NCI-H526 (cell line): ENCODE data around the gene NEDD4L.

Experiments used
- DNase-seq, 2 experiments: peaks; one replicate each; lab custom pipeline; 2025; lab: John Stamatoyannopoulos, UW

NEDD4L gene

GRCh38 chr18:58398648-58399398 is 354.8 kb downstream of the NEDD4L start:
- DNase-seq, result no peak

DNA sequence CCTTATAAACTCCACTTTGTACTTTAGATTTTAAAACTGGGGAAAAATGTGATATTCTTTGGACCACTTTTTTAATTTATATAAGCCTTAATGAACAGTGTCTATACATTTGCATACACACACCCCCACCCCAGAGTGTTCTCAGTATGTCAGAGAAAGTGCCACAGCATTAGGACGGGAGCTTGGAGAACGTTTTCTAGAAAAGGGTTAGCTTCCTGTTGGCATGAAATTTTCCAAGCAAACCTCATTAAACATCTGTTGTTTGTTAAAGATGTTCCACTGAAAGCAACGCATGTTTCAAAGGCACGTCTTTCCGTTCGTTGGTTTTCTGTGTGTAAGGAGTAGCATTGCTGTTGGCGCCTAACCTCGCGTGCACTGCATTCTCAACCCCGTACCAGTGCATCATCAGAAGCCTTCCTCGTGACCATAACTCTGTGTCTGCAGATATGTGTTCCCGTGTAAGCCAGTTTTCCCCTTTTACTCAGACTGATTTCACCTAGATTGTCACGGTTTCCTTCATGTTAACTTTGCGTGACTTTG is 356.4 kb downstream of the NEDD4L start:
- no peak for DNase-seq

DNA sequence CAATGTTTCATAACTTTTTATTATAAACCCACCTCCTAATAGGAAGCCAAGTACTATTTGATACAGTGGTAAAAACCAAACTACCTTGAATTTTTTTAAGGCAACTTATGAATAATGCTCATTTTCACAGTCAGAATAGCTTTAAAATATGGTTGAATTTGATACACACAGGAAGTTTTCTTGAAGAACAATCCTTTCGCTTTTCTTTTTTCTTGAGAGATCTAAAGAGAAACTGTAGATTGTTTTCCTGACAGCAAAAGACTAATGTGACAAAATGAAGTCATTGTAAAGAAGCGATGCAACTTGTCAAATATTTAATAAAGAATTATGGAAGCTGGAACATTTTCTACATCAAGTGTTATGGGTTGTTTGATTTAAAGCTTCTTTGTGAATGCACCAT is 357.2 kb downstream of the NEDD4L start:
- no peak for DNase-seq

DNA sequence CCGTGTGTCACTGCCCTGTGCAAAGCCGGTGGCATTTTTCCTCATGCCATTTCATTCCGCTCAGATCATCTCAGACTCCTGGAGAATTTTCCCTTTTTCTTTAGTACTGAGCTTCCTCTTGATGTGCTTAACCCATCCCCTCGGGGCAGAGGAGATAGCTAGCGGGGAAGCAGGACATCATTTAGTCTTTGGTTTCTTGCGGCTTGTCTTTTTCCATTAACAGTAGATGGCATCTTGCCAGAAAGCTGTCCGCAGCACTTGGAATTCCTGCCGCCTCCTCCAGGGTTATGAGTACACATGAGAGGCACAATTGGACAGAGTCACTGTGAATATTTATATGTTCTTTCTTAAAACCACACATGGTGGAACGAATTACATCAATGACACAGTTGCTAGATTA is 358.2 kb downstream of the NEDD4L start:
- peak in 1 of 2 experiments; percentile 29 for DNase-seq

- no peak for DNase-seq
These were observed 359.1 kb downstream of the NEDD4L start for GRCh38 chr18:58402951-58403702.

DNA sequence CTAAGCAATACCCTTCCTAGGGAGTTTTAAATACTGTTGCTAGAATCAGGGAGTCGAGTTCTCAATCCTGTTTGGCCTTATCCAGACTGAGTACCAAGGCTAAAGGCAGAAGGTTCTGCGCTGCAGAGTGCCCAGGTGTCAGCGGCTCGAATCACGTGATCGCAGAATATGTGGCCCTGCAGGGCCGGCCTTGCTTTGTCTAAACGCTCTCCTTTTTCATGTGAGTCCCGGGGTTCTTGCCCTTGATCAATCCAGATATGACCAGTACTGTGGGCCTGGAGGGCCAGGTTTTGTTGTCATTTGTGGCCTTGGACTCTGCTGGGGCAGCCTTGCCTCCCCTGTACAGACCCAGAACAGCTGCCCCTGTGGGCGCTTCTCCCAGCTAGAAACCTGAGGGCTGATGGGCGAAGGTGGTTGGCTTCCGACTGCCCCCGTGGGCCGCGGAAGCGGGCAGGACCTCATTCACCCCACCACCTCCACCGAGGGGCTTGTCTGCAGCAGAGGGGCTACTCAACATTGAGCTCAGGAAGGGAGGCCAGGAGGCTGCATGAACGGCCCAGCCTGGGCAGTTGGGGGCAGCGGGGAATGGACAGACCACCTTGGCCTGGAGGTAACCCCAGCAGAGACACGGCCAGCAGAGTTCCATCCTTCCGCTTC is 359.9 kb downstream of the NEDD4L start:
- DNase-seq, result no peak

DNA sequence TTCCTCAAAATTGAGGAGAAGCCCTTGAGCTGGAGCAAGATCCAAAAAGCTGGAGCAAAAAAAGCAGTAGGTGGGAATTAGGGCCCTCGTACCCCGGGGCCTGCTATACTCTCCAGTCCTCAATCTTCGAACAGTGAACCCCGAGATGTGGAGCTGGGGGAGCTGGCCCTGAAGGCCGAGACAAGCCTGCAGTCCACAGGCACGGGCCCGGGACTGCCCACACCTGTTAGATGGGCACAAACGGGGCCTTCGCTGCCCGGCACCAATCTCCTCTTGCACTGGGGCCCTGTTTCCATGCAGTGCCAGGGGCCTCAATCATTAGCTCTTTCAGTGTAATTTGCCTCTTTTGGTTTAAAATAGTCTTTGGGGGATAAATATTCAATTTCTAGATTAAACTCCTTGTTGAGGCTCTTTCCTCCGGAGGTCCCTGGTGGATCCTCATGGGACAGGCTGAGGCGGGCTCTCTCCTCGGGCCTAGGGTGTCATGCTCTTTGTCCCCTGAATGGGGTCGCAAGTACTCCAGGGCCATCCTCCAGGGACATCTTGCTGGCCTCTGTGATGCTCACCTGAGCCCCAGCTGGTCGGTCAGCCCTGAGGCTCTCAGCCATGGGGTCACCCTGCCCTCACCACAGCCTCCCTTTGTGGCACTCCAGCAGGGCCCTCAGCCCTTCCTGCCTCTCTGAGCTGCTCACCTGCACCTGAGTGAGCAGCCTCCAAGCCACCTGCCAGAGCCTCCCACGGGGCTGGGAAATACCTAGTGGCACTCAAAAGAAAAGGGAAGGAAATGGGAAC is 361.3 kb downstream of the NEDD4L start:
- DNase-seq, result no peak

- DNase-seq, result no peak
These were observed 363.2 kb downstream of the NEDD4L start for GRCh38 chr18:58407263-58407648.

GRCh38 chr18:58407649-58408407 is 363.8 kb downstream of the NEDD4L start:
- no peak for DNase-seq

DNA sequence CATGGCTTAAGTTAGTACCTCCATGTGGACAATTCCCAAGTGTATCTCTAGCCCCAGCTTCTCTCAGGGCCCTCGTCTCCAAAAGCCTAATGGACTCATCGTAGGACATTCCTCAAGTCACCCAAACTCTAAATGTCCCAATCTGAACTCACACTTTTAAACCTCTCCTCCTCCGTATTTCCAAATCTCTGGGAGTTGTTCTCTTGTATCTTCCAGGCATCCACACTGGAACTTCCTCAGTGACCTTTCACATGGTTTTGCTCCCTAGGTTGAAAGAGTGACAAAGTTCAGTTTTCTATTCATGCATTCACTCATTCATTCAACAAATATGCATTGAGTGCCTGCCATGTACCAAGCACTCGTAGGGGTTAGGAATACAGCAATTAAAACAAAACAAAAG is 364.6 kb downstream of the NEDD4L start:
- no peak for DNase-seq

DNA sequence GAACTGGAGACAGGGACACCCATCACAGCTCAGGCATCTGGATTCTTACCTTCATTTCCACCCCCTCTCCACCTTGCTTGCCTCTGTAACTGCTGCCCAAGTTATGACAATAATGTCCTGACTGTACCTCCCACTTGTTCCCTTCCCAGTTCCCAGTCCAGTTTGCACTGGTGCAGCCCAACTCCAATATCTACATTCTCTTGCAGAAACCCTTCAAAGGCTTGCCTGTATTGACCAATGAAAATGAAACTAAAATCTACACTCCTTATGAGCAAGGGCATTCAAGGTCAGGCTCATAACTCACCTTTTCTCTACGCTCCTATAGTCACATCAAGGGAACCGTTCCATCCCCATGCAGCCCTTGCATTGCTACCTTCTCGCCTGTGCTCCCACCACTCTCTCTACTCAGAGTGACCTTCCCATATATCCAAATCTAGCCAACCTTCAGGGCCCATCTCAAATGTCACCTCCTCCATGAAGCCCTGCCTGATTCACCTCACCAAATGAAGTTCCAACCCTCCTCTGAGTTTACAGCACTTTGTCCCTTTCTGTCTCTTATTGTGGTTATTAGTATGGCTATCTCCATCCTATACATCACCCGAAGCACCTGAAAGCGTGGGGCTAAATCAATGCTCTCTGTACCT is 365.9 kb downstream of the NEDD4L start:
- no peak for DNase-seq

DNA sequence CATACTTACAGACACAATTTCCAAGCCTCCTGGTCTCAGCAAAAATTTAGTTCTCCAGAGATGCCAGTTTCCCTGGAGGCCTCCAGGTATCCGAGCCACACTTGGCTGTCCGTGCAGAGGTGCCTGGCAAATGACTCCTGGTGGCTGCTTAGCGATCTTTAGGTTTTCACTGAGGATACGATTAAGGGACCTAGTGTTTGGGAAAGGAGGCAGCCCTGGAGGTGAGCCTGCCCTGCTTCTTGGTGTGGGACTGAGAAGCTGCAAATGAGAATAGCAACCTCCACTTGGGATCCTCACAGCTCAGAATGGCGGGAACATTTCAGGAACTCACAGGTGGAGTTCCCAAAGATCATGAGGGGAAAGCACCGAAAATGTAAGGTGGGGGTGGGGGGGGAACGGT is 367.3 kb downstream of the NEDD4L start:
- no peak for DNase-seq

DNA sequence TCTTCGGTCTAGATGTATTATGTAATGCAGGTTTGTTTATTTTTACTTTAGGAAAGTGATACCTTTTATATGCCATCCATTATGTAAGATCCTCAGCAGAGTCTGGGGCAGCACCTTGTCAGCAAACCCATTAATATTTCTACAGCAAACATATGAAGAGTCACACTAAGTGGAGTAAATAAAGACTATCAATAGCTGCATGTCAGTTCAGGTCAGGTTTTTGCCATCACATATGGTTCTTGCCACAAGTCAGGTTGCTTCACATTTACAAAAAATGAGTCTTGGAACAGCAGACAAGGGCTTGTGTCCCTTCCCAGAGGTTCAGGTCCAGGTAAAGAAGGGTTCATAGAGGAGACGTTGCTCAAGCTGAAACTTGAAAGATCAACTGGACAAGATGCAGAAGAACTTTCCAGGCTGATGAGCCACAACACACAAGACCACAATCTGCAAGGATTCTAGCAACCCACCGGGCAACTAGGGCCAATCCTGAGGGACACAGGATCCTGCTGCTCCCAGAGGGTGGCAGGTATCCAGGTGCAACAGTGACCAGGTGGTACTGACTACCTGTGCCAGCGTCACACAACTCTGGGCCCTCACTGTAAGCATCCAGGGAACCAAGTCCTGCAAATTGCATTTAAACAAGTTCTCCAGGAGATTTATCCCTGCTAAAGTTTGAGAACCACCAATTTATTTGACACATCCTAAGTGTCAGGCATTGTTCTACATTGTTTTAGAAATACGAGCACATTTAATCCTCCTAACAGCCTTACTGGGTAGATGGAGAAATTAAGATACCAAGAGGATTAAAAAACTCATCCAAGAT is 369.0 kb downstream of the NEDD4L start:
- no peak for DNase-seq

GRCh38 chr18:58413667-58414628 is 369.9 kb downstream of the NEDD4L start:
- DNase-seq, result no peak

- DNase-seq, result no peak
These were observed 372.1 kb downstream of the NEDD4L start for GRCh38 chr18:58416014-58416703.

DNA sequence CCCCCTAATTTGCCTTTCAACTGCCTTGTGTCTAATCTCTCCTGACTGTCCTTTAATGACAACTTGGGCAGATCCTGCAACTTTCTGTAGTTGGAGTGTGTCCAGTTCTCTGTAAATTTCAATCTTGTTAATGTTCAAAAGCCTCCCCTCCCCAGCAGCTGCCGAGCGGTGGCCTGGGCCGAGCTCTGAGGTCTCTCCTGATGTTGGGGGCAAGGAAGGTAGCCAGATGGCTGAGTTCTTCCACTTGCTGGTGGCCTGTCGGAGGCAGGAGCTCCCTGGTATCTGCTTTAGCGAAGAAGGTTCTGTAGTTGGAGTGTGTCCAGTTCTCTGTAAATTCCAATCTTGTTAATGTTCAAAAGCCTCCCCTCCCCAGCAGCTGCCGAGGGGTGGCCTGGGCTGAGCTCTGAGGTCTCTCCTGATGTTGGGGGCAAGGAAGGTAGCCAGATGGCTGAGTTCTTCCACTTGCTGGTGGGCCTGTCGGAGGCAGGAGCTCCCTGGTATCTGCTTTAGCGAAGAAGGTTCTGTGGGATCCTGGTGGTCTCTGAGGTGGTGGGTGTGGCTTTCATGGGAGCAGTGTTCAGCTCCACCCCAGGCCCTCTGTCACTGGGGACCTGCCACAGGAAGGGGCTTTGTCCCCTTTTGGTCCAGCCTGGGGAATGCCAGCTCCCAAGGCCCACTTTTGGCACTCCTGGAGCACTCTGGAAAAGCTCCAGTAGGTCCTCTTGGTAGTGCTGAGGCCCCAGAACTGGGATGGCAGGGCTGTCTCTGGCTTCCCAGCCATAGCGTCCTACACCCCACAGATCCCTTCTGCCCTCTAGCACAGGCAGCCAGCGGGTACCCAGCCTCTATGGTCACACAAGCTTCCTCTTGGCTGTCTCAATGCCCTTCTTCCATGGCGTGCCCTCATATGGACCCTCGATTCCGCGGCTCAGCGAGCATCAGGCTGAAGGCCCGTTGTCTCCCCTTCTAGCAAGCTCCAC is 373.0 kb downstream of the NEDD4L start:
- no peak for DNase-seq

DNA sequence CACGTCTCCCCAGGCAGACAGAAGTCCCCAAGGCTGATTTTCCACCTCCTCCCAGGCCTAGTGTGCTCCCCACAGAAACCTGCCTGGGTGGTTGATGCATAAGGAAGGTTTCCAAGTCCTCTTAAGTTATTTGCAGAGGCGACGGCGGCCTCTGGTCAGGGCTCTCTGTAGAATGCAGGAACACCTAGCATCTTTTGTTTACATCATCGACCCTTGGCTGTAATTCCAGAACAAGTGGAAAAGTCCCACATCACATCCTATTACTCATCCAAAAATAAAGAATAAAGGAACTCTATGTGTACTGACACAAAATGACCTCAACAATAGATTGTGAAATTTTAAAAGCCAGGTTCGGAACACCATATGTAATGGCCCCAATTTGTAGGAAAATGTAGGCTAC is 373.7 kb downstream of the NEDD4L start:
- DNase-seq, result no peak
